ENCODE data around the gene WNK3.

DNA sequence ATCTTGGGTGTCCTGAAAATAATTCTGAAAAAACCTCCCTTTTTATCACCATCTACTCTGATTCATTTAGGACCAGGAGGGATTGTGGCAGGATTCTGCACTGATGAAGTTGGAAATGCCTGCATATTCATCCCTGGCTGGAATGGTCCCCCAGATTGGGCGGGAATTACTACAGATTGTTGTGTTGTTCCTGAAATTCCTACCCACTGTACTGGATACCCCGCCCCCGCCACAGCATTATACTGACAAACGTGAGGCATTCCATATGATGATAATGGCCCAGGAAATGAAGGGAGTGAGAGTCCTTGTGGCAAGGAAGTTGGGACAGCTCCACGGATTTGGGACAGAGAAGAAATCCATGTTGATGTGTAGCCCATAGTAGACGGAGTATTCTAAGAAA, 159.6 kb downstream of the WNK3 start:
- TF ChIP-seq, protein P1, sequence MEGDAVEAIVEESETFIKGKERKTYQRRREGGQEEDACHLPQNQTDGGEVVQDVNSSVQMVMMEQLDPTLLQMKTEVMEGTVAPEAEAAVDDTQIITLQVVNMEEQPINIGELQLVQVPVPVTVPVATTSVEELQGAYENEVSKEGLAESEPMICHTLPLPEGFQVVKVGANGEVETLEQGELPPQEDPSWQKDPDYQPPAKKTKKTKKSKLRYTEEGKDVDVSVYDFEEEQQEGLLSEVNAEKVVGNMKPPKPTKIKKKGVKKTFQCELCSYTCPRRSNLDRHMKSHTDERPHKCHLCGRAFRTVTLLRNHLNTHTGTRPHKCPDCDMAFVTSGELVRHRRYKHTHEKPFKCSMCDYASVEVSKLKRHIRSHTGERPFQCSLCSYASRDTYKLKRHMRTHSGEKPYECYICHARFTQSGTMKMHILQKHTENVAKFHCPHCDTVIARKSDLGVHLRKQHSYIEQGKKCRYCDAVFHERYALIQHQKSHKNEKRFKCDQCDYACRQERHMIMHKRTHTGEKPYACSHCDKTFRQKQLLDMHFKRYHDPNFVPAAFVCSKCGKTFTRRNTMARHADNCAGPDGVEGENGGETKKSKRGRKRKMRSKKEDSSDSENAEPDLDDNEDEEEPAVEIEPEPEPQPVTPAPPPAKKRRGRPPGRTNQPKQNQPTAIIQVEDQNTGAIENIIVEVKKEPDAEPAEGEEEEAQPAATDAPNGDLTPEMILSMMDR (IDR thresholded peaks at IDR 0.05): no peak
- no peak for TF ChIP-seq POLR2A (IDR thresholded peaks at IDR 0.05)

Data from body of pancreas (tissue), 4 donors.